Stimulated activated CD8-positive, alpha-beta memory T cell treated with anti-CD3 and anti-CD28 coated beads, Interleukin-4, amount 100 ng/mL, for 24 hours (primary cell): ENCODE data around the gene IL36G.

Source experiments
- DNase-seq: peaks from one replicate; pipeline ENCODE4 v3.0.0-alpha.2; 2020; ENCODE audit warnings: low read depth

The IL36G gene

GRCh38 chr2:112972423-112973086 lies 5.3 kb upstream of the IL36G start:
- DNase-seq, result no peak

GRCh38 chr2:112973156-112973555 lies 4.7 kb upstream of the IL36G start:
- no peak for DNase-seq

DNA sequence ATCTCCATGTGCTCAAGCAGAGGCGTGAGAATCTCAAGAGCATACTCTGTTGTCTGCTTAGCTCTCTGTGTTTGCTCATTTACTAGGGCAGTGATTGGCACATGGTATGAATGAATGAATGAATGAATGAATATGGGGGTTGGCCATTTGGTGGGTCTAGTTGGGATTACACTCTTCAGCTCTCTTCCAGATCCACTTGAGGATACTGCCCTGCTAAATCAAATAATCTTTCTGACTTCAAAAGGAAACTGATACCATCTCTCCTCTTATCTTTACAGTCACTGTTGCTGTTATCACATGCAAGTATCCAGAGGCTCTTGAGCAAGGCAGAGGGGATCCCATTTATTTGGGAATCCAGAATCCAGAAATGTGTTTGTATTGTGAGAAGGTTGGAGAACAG lies 1.9 kb downstream of the IL36G start:
- no peak for DNase-seq

GRCh38 chr2:112980537-112980936 lies 2.7 kb downstream of the IL36G start:
- no peak for DNase-seq

DNA sequence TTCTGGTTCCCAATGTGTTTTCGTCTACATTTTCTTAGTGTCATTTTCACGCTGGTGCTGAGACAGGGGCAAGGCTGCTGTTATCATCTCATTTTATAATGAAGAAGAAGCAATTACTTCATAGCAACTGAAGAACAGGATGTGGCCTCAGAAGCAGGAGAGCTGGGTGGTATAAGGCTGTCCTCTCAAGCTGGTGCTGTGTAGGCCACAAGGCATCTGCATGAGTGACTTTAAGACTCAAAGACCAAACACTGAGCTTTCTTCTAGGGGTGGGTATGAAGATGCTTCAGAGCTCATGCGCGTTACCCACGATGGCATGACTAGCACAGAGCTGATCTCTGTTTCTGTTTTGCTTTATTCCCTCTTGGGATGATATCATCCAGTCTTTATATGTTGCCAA lies 7.3 kb downstream of the IL36G start:
- no peak for DNase-seq

GRCh38 chr2:112989611-112990010 lies 11.8 kb downstream of the IL36G start:
- no peak for DNase-seq

GRCh38 chr2:112993831-112994230 lies 16.0 kb downstream of the IL36G start:
- no peak for DNase-seq

DNA sequence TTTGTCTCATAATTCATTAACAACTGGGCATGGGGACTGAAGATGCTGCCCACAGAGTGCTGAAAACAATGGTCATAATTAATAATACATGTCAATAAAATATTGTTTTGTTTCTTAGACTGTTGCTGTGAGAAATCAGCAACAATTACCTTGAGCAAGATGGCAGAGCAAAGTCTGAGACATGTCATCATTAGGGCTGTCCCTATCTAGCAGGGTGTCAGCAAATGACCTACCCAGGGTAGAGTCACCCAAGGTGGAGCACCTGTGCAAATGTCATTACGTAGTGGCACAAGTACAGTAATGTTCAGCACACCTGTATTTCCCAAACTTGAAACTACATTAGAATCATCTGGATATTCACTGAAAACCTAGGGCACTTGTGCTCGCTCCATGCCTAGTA lies 16.8 kb downstream of the IL36G start:
- DNase-seq, result no peak

GRCh38 chr2:112995346-112995920 lies 17.6 kb downstream of the IL36G start:
- DNase-seq, result no peak

GRCh38 chr2:112996635-112997034 lies 18.8 kb downstream of the IL36G start:
- DNase-seq, result peak; percentile 24

DNA sequence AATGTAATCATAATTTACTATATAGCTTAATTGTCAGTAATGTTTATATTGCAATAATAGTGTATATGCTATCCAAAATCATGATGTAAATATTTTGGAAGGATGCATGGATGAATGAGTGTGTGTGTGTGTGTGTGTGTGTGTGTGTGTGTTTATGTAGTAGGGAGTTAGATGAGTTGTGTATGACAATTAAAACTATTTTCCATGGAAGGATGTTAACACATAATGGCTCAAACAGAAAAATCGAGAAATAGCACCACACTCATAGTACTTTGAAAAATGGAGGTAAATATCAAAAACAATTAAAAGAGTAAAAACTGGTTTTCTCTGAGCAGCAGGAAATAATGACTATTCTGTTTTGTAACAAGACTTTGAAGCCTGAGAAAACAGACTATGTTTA lies 19.3 kb downstream of the IL36G start:
- DNase-seq, result no peak

DNA sequence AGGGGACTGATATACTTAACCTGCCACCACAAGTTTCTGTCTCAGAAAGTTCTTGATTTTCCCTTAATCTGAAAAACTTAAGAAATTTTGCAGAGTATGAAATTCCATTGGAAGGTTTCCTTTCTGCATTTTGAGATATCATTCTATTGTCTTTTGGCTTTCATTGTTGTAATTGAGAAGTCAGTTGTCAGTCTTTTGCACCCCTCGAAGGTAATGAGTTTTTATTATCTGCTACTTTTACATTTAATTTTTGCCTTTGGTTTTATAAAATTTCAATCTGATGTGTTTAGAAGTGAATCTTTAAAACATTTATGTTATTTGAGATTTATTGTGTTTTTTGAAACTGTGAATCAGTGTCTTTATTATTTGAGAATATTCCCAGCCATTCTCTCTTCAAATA lies 22.6 kb downstream of the IL36G start:
- DNase-seq, result no peak

DNA sequence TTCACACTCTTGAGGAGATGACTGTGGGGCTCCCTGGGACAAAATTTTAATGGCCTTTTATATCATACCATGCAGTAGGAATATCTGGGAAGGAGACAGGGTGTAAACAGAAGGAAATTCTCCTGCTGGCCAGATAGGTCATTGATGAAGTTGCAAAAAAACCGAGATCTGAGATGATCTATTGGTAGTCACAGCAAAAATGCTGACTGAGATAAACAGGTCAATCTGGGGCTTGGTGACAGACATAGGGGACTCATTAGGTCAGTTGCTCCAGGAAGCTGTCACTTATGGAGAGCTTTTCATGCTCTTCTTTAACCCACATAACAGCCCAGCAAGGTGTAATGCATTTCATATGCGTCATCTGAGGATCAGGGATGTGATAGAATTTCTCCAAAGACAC lies 24.9 kb downstream of the IL36G start:
- no peak for DNase-seq

GRCh38 chr2:113005030-113005509 lies 27.3 kb downstream of the IL36G start, which contains the start of gene IL36A:
Gene IL36A, plus strand, starts transcription at chr2:113005459. Its CDS starts 413 bp downstream, at chr2:113005872.
- no peak for DNase-seq

DNA sequence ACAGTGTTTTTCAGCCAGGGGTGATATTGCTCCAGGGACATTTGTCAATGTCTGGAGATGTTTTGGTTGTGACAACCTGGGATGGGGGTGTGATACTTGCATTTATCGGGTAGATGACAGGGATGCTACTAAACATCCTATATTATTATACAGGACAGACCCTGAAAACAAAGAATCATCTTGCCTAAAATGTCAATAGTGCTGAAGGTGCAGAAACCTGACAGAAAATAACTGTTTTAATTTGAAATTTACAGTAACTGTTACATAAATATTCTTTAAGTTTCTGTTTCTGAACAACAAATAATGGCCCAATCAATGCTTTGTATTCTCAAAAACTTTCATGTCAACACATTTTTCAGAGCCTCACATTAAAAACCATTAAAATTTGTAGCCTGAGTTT lies 29.4 kb downstream of the IL36G start:
- DNase-seq, result no peak

GRCh38 chr2:113009622-113010021 lies 31.8 kb downstream of the IL36G start:
- DNase-seq, result no peak

GRCh38 chr2:113010088-113010487 lies 32.3 kb downstream of the IL36G start:
- DNase-seq, result no peak

DNA sequence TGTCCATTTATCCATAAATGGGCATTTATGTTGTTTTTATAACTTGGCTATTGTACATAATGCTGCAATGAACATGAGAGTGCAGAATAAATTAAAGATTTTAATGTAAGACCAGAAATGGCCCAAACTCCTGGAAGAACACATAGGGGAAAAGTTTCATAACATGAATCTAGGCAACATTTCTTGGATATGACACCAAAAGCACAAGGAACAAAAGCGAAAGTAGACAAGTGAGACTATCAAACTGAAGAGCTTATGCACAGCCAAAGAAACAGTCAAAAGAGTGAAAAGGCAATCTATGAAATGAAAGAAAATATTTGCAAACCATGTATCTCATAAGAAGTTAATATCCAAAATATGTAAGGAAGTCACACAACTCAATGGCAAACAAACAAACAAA lies 33.3 kb downstream of the IL36G start:
- no peak for DNase-seq

- no peak for DNase-seq
Measured at GRCh38 chr2:113012436-113013335, 34.9 kb downstream of the IL36G start.

DNA sequence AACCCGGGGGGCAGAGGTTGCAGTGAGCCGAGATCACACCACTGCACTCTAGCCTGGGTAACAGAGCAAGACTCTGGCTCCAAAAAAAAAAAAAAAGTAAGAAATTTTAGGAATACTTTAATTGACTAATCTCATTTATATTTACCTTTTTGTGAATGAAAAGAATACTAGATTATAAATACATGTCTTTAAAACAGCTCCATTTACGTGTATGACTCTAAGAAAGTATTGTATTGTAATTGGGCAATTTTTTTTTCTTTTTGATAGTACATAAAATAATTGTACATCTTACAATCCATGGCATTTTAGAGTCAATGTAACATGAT lies 35.5 kb downstream of the IL36G start:
- no peak for DNase-seq

- DNase-seq, result no peak
Measured at GRCh38 chr2:113014067-113014466, 36.3 kb downstream of the IL36G start.

GRCh38 chr2:113015042-113015441 lies 37.2 kb downstream of the IL36G start:
- no peak for DNase-seq

DNA sequence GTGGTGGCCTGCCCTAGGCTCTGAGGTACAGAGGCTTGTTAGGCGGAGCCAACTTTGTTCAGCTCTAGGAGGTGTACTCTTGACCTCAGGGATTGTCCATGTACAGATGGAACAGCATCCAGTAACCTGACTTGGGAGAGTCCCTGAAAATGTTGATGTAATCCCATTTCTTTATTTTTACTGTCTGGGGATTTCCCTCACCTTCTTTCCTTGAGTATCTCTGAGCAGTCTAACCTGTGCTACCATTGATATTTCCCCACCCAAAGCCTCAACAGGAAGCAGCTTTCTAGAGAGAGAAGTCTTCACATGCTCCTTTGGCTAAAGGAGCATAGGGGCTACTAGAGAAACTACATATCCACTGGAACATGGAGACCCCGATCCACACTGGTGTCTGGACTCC lies 37.8 kb downstream of the IL36G start:
- no peak for DNase-seq
